ENCODE measurements around the gene EVPL.

DNA sequence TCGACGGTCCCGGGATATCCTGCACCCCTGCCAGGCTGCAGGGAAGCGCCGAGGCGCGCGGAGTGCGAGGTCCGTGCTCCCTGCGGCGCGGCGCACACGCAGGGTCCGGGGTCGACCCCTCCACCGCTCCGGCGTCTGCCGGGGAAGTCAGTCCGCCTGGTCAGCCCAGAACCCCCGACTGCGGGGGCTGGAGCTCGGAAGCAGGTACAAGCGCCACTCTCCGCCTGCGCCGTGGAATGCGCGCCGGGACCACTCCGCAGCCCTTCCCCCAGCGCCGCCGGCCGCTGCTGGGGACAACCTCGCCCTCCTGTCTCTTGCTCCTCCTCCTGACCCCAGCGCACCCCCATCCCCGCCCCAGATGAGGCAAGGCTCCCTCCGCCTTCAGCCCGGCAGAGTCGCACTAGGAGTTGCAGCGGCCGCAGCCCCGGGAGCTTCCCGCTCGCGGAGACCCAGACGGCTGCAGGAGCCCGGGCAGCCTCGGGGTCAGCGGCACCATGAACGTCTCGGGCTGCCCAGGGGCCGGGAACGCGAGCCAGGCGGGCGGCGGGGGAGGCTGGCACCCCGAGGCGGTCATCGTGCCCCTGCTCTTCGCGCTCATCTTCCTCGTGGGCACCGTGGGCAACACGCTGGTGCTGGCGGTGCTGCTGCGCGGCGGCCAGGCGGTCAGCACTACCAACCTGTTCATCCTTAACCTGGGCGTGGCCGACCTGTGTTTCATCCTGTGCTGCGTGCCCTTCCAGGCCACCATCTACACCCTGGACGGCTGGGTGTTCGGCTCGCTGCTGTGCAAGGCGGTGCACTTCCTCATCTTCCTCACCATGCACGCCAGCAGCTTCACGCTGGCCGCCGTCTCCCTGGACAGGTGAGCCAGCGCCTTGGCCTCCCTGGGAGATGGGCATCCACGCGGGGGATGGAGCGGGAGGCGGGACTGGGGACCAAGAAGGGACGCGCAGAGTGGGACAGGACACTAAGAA lies 47.6 kb upstream of the EVPL start, which contains the start of gene GALR2:
- TF ChIP-seq ZNF274 (IDR thresholded peaks at IDR 0.05; ENCODE audit: low read depth, low read length) (no peak), YY1 (IDR thresholded peaks at IDR 0.05; ENCODE audit: insufficient read depth, insufficient read length) (no peak)
